Measurements from ENCODE around the gene NTF4.
A peak's percentile ranks its signal among the peaks of the same experiment; 100 is the strongest.

Gene NTF4, protein sequence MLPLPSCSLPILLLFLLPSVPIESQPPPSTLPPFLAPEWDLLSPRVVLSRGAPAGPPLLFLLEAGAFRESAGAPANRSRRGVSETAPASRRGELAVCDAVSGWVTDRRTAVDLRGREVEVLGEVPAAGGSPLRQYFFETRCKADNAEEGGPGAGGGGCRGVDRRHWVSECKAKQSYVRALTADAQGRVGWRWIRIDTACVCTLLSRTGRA

DNA sequence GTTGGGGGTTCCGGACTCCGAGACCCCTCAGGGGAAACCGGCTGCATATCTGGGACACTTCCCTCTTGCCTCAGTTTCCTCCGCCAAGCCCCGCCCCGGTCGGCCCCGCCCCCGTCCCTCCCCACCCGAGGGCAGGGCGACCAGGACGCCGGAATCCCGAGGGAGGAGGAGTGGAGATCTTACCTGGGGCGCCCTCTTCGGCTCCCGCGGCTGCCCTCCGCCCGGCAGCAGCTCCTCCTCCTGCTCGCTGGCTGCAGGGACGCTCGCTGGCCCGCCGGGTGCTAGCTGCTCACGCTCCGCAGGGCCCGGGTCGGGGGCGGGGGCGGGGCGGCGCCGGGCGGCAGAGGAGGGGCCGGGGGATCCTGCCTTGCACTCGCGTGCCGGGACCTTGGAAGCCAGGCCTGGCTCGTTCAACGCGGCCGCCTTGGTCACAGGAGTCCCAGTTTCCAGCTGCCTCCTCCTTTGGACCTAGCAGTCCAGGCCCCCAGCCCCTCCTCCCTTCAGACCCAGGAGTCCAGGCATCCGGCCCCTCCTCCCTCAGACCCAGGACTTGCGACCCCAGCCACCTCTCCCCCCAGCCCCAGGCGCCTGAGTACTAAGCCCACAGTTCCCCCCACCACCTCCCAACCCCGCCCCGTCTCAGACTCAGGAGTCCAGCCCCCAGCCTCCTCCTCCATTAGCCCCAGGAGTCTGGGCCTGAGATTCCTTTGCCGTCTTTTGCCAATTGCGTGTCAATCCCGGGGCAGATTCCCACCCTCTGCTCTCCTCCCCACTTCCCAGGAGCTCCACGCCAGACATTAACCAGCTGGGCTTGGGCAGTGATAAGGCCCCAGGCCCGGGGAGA is at the start of gene NTF4:
Gene NTF4, minus strand, starts transcription at position 51 of the 844 bp plus-strand sequence. CDS start 2,821 bp downstream, outside the sequence.
- DNase-seq (ENCODE audit: low read depth) = no peak

DNA sequence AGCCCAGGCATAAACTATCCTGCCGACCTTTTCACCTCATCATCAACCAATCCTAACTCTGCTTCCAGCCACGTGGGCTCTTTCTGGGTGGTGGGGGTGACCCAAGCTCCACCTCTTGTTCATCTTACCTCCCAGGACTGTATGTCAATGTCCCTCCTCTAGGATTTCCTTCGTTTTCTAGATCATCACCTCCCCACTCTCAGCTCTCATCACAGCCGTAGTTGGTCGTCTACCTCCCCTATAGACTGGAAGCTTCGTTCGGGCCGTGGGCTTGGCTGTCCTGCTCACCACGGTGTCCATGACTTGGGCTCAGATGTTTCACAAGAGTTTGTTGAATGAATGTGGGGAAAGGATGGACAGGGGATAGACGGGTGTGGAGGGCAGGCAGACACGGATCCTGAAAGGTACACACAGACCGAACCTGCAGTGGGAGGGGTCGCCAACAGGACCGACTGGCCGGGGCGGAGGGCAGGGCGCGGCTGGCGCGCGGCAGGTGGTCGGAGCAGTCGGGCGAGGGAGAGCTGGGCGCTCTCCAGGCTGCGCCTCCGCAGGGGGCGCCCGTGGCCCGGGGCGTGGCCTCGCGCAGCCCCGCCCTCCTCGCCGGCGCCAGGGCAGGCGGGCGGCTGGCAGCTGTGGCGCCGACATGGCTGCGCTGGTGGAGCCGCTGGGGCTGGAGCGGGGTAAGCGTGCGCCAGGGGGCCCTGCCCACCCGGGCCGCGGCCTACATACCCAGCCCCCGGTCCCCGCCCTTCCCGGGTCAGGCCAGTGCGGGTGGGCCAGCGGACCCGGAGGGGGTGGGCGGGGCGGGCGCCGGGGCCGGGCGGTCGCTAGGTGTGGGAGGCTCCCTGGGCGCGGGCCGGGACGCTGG is 49.4 kb upstream of the NTF4 start, which contains the start of gene LIN7B:
Gene LIN7B, plus strand, starts transcription at position 609 of the 868 bp plus-strand sequence. Its CDS starts 35 bp downstream, at position 644.
- DNase-seq (ENCODE audit: low read depth) = no peak

DNA sequence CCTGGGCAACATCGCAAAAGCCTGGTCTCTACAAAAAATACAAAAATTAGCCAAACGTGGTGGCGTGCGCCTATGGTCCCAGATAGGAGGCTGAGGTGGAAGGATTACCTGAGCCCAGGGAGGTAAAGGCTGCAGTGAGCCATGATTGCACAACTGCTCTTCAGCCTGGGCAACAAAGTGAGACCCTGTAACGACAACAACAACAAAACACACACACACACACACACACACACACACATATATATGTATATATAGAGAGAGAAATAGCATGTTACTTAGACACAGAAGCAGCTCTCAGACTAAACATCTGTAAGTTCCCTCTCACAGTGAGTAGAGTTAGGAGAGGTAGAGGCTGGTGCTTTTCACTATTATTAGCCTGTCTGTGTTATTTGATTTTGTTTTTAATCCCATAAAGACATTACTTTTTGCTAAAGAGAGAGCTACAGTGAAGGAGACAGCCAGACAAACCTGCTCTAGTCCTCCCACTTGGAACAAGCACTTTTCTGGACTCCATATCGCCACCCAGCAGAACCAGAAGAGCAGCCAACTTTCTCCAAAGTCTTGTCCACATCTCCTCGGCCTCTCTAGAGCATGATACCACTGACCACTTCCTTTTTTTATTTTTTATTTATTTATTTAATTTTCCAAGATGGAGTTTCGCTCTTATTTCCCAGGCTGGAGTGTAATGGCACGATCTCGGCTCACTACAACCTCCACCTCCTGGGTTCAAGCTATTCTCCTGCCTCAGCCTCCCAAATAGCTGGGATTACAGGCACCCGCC is 46.8 kb upstream of the NTF4 start:
- DNase-seq (ENCODE audit: low read depth) = no peak

DNA sequence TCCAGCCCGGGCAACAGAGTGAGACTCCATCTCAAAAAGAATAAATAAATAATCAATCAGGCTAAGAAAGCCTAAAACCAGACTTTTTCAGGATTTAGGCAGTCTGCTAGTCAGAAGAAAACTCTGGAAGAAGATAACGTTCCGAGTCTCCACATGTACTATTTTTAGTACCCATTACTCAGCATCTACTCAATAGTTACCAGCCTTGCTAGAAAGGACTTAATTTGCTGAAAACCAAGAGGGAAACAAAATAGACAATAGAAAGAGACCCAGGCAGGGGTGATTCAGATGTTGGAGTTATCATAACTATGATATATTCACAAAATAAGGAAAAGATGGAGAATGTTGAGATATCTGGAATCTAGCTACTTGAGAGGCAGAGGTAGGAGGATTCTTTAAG is 45.9 kb upstream of the NTF4 start:
- no peak for DNase-seq (ENCODE audit: low read depth)

DNA sequence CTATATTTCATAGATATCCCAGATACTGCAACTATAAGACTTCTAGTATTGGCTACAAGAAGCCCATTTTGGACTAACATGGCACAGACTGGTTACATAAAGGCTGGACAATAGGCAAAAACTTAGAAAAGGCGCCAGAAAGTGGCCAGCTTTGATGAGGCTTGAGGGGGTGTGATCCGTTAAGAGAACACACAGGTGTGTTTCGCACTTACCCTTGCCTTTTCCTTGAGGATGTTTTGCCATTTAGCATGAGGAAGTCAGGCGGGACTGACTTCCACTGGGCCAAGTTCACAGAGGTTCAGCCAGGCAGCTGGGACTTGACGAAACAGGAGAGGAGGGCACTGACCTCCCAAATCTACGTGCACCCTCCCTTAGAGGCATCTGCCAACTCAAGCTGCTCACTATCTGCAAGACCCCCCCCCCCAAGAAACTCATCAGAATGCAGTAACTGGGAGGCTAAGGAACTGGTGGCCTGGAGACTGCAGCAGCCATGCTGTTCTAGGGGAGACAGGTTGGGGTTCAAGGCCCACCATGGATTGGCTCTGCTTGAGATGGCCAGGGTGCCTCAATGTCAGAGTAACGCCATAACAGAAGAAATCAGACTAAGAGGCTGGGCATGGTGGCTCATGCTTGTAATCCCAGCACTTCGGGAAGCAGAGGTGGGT is 45.1 kb upstream of the NTF4 start:
- no peak for DNase-seq (ENCODE audit: low read depth)

DNA sequence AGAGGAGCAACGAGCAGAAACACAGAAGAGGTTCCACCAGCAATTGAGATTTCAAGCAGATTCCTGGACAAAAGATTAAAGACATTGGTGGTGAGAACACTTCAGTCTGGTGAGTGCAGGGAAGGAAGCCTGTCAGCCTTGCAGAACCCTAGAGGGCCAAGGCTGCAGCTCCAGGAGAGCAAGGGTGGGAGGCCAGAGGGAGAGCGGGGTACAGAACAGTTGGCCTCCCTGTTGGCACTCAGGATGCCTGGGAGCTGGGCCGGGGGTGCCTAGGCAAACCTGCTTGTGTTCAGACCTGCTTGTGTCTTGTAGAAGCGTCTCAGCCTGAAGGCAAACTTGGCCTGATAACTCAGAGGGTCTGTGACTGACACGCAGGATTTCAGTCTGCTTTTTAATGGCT is 44.4 kb upstream of the NTF4 start:
- no peak for DNase-seq (ENCODE audit: low read depth)

DNA sequence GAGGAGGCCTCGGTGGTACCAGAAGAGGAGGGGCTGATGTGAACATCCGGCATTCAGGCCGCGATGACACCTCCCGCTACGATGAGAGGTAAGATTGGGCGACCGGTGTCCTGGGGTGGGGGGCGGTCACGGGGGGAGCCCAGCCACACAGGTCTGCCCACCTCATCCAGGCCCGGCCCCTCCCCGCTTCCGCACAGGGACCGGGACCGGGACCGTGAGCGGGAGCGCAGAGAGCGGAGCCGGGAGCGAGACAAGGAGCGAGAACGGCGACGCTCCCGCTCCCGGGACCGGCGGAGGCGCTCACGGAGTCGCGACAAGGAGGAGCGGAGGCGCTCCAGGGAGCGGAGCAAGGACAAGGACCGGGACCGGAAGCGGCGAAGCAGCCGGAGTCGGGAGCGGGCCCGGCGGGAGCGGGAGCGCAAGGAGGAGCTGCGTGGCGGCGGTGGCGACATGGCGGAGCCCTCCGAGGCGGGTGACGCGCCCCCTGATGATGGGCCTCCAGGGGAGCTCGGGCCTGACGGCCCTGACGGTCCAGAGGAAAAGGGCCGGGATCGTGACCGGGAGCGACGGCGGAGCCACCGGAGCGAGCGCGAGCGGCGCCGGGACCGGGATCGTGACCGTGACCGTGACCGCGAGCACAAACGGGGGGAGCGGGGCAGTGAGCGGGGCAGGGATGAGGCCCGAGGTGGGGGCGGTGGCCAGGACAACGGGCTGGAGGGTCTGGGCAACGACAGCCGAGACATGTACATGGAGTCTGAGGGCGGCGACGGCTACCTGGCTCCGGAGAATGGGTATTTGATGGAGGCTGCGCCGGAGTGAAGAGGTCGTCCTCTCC is 43.2 kb upstream of the NTF4 start:
- no peak for DNase-seq (ENCODE audit: low read depth)

DNA sequence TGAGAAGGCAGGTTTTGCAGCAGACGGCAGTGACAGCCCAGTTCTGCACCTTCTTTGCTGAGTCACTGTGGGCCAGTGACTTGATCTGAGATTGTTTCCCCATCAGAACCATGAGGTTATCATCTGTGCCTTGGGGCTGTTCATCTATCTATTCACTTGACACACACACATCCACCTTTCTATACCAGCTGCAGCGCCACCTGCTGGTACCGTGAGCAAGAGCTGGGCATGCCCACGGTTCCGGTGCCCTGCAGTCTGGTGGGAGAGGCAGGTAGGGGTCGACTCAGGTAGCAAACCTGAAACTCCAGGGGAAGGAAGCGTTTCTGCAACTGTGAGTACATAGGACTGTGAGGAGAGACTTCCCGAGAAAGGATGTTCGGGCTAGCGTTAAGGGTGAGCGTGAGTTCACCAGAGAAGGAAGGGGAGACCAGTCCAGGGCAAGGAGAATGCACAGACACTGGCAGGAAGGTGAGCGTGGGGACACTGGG is 42.1 kb upstream of the NTF4 start:
- DNase-seq (ENCODE audit: low read depth) = peak; percentile 55

DNA sequence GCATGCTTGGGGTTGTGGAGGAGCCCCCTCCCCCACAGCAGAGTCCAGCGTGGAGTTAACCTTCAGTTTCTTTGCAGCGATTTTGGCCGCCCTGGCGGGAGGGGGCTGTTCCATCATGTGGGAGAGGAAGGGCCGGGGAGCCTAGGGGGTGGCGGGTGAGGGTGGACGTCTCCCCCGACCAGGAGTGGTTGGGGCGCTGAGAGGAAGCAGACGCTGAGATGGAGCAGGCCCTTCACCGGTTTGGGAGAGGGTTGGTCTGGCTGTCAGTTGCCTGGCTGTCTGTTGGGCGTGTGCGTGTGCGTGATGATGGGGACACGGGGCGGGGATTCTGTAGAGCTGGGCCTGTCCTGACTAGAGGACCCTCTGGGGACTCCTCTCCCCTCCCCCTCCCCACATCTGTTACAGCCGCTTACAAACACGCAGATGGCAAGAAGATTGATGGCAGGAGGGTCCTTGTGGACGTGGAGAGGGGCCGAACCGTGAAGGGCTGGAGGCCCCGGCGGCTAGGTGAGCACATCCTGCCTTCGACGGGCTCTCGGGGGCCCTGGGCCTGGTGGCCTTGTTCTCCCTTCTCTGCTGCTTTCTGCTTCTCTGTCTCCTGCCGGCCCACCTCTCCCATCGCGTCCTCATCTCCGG is 39.7 kb upstream of the NTF4 start:
- DNase-seq (ENCODE audit: low read depth) = no peak

DNA sequence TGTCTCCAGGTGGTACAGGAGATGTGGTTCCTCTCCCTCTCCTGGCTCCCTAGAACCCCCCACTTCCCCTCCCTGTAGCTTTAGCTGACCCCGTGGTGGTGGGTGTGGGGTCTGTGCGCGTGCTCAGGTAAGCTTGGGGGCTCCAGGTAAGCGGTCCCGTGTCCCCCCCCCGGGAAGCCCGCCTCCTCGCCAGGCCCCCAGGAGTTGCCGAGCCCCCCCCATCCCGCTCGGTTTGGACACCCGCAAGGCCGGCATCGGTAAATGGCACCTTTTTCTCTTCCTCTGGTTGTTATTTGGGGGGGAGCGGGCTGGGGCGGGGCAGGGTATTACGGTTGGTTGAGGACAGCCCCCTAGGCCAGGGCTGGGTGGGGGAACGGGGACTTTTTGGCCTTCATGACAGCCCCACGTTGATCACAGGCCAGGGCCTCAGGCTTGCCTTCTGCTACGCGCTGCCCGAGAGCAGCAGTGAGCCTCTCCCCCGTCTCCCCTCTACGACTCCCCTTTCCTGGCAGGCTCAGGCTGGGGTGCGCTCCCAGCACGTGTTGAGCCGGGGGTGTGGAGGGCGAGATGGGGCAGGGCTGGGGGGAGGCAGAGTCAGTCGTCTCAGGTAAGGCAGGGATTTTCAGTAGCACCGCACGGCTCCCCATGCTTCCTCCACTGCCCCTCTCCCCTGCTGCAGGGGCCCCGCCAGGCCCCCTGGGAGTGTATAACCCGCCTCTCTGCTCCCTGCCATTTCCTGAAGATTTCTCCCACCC is 38.9 kb upstream of the NTF4 start:
- no peak for DNase-seq (ENCODE audit: low read depth)

DNA sequence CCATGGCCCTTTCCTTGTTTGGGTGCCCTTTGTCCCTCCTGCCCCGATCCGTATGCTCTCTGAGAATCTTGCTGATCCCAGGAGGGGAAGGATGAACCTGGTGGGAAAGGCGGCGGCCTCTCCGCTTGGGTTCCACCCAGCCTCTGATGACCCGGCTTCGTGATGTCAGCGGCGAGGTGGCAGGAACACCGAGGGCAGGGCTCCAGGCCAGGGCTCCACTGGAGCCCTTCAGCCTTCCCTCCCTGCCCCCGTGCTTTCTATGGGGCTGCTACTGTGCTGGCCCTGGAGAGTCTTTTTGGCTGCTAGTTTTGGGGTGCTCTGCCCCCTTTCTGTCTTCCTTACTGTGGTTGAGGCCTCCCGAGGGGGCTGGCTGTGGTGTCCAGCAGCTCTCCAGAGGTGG is 37.7 kb upstream of the NTF4 start:
- DNase-seq (ENCODE audit: low read depth) = no peak

DNA sequence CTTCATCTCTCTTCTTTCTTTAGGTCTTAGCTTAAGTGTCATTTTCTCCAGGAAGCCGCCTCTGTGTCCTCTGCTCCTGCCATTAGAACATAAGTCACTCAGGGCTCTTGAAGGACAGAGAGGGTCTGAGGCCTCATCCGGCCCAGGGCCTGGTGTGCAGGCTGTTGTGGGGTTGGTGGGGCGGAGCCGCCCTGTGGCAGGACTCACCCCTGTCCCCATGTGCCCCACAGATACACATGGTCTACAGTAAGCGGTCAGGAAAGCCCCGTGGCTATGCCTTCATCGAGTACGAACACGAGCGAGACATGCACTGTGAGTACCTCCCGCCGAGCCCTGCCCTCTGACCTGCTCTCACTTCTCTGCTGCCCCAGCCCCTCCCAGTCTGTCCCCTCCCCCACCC is 36.5 kb upstream of the NTF4 start:
- no peak for DNase-seq (ENCODE audit: low read depth)

DNA sequence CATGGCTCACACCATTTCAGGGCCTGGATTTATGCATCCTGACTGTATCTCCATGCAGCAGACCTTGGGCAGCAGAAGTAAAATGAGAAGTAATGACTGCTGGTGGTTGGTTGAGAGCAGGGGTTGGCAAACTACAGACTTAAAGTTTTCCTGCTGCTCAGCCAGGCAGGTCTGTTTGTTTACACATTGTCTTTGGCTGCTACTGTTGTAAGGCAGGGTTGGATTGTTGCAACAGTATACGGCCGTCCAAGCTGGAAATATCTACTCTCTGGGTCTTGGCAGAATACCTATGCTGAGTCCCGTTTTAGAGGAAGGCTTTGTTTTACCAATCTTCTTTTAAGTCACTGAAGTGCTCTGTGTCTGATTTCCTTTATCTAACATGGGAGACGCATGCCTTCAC is 34.2 kb upstream of the NTF4 start:
- DNase-seq (ENCODE audit: low read depth) = no peak

DNA sequence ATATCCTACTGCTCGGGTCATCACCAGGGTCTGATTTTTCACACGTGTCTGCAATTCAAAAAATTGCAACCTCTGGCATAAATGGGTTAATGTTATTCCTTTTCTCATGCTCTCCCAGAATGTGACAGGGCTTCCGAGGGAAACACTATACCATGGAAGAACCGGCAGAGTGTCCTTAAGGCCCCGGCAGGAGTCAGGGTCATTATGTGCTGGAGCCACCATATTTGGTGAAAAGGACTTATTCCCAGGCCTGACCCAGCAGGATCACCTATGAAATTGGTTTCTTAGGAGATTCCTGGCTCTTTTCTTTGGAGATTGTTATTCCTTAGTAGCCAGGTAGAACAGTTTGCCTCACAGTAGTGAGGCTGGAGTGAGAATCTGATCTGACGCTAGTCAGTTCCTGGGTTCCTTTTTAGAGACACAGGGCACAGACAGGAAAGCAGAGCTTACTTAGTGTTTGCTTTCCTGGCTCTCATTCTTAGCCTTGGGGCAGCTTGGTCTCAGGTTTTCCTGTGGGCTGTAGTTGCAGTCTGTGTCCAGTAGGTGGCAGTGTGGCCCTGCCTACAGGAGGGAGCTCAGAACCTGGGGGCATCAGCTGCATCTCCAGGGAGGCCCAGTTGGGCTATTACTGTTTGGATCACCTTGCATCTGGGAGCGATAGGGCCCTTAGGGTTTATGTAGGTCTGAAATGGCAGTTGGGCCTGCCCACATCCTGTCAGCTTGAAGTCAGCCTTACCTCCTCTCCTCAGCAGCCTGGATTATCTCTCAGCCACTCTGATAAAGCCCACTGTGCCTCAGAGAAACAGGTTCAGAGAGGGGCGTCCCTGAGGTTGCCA is 33.1 kb upstream of the NTF4 start:
- DNase-seq (ENCODE audit: low read depth) = peak; percentile 57

DNA sequence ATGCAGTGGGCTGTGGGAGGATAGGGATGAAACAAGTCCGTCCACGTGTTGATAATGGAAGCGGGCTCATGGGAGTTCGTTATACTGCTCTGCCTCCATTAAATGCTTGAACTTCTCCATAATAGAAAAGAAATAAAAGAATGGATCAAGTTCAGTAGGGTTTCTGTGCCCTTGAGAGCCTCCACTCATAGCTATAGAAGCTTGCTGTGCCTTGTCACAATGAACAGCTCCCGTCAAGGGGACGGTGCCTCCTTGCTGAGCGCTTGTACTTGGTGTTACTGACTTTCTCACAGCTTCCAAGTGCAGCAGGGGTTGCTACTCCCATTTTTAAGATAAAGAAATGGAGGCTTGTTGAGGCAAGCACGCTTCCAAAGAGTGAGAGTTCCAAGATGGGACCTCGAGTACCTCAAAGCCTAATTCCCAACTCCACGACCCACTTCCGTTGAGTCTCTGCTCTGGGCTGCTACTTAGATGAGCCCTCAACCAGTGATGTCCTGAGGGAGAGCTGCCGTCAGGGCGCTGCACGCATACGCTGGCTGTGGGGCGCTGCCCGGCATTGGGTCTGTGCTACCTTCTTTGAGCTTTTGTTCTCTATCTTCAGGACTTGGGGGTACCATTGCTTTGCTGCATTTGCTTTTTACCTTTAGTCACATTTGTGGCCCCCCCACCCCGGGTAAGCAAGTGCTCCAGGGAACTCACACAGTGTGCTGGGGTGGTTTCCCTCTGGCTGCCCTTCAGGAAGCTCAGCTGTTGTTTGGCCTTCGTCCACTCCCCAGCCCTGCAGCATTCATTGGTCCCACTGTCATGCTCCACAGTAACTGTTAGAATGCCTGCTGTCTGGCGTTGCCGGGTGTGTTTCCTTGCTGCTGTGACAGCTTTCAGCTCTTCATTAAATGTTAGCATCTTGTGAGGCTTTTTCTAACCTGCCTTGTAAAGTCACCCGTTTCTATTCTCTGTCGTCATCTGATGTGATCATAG is 30.2 kb upstream of the NTF4 start:
- no peak for DNase-seq (ENCODE audit: low read depth)

DNA sequence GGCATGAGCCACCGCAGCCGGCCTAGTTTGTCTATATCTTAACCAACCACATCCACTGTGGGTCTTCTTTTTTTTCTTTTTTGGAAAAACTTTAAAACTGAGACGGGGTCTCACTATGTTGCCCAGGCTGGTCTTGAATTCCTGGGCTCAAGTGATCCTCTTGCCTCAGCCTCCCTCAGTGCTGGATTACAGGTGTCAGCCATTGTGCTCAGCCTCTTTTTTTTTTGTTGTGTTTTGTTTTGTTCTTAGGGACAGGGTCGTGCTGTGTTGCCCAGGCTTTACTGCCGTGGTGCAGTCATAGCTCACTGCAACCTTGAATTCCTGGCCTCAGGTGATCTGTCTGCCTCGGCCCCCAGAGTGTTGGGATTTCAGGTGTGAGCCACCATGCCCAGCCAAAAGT is 28.1 kb upstream of the NTF4 start:
- no peak for DNase-seq (ENCODE audit: low read depth)

Measured in stimulated activated CD8-positive, alpha-beta memory T cell treated with anti-CD3 and anti-CD28 coated beads, Interleukin-15, amount 100 ng/mL, for 1 hour (primary cell).